Measurements from ENCODE around the gene NEU4.
"Not testable (repeated sequence)": the region's sequence is repeated elsewhere in the genome, so short reads cannot be mapped to it uniquely, and the experiment has no call there.

Gene NEU4

GRCh38 chr2:241775223-241776177 lies 33.5 kb upstream of the NEU4 start:
- no peak for DNase-seq (ENCODE audit: low read depth in 2 of 2)

- no peak for DNase-seq (ENCODE audit: low read depth in 2 of 2)
These were observed 32.4 kb upstream of the NEU4 start, which contains the start of gene GAL3ST2 for GRCh38 chr2:241776336-241777169. GAL3ST2 (plus strand) TSS chr2:241776822; CDS start chr2:241776956, 134 bp downstream.

DNA sequence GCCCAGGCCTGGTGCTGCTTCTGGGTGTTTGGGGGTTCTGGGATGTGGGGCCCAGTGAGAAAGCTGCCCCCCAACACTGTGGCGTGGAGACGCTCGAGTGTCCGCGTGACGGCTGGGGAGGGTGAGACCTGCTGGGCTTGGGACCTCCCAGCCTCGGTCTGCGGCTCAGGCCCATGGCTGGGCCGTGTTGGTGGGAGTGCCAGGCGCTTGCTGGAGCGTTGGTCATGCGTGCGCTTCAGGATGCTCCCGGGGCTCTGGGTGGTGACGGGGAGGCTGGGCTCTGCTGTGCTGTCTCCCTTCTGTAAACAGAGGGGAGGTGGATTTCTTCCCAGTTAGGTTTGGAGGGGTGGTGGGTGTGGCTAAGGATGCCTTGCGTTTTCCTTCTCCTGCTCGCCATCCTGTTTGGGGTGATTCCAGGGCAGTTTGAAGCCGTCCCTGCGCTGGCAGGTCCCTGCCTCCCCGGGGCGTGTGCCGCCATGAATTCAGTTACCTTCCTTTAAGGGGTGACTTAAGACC lies 31.8 kb upstream of the NEU4 start:
- DNase-seq (ENCODE audit: low read depth in 2 of 2), result no peak

- DNase-seq (ENCODE audit: low read depth in 2 of 2), result no peak
These were observed 31.0 kb upstream of the NEU4 start for GRCh38 chr2:241777686-241778627.

DNA sequence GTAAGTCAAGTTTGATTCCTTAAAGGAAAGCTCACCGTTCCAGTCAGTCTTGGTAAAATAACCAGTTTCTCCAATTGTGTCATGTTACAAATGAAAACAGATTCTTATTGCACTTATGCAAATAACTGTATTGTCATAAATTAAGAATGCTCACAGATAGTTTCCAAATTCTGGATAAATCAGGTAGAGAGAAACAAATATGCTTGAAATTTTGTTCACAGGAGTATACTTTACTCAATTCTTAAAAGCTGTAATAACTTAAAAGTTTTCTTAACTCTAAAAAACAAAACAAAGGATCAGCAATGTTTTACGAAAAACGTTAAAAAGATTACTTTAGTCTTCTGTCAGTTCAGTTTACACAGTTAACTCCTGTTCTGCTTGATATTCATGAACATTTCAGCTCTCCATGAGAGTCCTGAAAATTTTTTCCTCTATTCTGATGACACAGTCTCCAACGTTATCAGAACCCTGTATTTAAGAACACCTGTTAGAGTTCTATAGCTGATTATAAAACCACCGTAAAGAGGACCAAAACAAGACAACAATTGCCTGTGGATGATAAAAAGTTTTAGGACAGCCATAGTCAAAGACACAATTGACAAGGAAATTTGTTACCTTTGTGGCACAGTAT lies 27.9 kb upstream of the NEU4 start:
- no peak for DNase-seq (ENCODE audit: low read depth in 2 of 2)

DNA sequence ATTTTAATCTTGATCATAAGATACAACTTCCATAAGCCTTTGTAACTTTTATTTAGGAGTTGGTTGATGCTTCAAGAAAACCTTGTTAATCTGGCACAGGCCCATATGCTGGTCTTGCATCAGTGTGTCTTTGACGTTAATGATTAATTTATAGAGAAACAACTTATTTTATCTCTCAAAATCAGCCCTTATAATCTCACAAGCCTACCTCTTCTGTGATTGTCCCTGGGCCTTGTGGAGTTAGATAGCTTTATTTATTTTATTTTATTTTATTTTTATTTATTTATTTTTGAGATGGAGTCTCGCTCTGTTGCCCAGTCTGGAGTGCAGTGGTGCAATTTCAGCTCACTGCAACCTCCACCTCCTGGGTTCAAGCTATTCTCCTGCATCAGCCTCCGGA lies 26.9 kb upstream of the NEU4 start:
- not testable (repeated sequence) for DNase-seq (ENCODE audit: low read depth in 2 of 2)

DNA sequence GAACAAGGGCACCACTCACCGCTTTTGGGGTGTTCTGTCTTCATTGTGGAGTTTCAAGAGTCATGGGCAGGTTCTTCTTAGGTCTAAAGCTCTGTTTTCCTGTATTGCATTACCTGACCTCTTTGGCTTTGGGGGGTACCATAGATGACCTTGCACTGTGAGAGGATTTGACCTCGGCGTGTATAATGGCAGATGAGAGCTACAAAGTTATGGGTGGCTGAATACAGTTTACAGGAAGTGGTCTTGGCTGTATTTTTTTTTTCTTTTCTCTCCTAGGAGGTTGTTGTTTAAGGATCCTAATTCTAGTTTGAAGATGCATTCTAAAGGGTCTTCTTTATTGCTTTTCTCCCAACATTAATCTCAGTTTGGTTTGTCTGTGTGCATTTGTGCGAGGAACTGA lies 20.9 kb upstream of the NEU4 start:
- no peak for DNase-seq (ENCODE audit: low read depth in 2 of 2)

DNA sequence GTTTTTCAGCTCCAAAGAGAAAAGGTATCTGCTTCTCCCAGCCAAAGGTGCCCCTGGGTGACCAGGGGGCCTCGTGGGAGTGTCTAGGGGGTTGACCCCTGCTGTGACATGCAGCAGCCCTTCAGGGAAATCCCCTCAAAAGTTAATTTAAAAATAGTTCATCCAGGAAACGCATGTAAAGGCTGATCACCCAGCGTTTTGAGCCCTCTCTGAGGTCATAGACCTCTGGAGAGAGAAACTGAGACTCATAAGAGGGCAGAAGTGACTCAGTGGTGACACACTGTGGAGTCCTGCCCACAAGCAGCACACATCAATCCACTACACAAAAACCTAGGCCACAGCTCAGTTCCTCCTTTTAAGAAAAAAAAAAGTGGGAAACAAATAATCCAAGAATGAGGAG lies 20.4 kb upstream of the NEU4 start:
- DNase-seq (ENCODE audit: low read depth in 2 of 2), result no peak

GRCh38 chr2:241791385-241791784 lies 17.6 kb upstream of the NEU4 start:
- not testable (repeated sequence) for DNase-seq (ENCODE audit: low read depth in 2 of 2)

DNA sequence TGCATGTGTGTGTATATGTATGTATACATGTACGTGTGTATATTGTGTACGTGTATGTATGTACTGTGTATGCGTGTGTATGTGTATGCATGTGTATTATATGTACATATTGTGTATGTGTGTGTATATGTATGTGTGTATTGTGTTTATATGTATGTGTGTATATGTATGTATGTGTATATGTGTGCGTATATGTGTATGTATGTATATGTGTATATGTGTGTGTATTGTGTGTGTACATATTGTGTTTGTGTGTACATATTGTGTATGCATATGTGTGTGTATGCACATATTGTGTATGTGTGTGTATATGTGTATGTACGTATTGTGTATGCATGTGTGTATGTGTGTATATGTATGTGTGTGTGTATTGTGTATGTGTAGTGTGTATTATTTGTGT lies 15.6 kb upstream of the NEU4 start:
- no peak for DNase-seq (ENCODE audit: low read depth in 2 of 2)

- DNase-seq (ENCODE audit: low read depth in 2 of 2), result no peak
These were observed 14.7 kb upstream of the NEU4 start for GRCh38 chr2:241794250-241794823.

- no peak for DNase-seq (ENCODE audit: low read depth in 2 of 2)
These were observed 13.7 kb upstream of the NEU4 start for GRCh38 chr2:241795021-241795999.

DNA sequence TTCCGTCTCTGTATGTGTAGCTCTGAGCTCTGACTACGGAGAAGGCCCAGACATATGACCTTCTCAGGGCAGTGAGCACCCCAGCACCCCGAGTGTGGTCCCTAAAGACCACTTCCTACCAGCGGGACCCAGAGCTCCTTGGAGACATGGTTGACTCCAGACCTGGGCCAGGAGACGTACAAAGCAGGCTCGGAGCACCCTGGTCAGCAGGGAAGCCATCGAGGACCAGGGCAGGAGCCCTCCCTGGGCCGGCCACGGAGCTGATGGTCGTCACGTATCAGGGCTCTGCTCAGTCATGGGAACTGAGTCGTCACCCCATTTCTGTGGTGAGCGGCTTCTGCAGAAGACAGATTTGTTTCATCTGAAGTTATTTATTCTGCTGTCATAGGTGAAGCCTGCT lies 12.8 kb upstream of the NEU4 start:
- DNase-seq (ENCODE audit: low read depth in 2 of 2), result no peak

GRCh38 chr2:241796610-241797138 lies 12.3 kb upstream of the NEU4 start:
- DNase-seq (ENCODE audit: low read depth in 2 of 2), result no peak

DNA sequence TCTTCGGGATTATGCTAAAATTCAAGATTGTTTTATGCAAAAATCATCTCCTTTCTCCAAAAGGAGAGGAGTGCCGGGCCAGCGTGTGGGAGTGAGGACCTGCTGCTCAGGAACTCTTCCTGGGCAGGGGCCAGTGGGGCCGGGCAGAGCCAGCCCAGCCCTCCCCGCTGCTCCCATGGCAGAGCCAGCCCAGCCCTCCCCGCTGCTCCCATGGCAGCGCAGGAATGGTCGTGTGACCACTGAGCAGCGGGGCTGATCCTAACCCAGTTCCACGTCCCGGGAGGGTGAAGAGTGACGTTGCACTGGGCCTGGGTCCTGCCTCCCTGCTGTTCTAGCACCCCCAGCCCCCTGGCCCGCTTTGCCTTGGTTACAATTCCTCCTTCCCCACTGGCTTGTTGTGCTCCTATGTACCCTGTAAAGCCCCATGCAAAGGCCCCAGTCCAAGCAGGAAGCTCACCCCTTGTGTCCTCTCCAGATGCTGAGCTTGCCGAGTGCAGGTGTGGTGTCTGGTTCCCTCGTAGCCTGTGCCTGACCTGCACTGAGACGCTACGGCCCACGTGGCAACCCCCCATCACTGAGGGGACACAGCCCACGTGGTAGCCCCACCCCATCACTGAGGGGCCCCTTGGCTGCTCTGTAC lies 11.4 kb upstream of the NEU4 start:
- DNase-seq (ENCODE audit: low read depth in 2 of 2), result no peak

GRCh38 chr2:241798081-241798630 lies 10.8 kb upstream of the NEU4 start:
- no peak for DNase-seq (ENCODE audit: low read depth in 2 of 2)

GRCh38 chr2:241798631-241799521 lies 10.1 kb upstream of the NEU4 start:
- no peak for DNase-seq (ENCODE audit: low read depth in 2 of 2)

Measured in stimulated activated CD4-positive, alpha-beta T cell treated with anti-CD3 and anti-CD28 coated beads, Interleukin-1b, Interleukin-23, amount 100 ng/mL, for 1 hour (primary cell).